DOHH2 (cell line): Measurements from ENCODE around the gene HECTD1.
"Not testable (repeated sequence)": the region's sequence is repeated elsewhere in the genome, so short reads cannot be mapped to it uniquely, and the experiment has no call there.

Experiments
- H3F3A ChIP-seq: fragments of 200-600 bp; sonication (generic), shearing (Covaris generic); 2 replicates; pipeline ENCODE4 v1.6.0; 2016; ENCODE audit warnings: antibody characterized with exemption, mild to moderate bottlenecking; ENCODE audit not compliant: control insufficient read depth, insufficient read depth
- H3K27ac ChIP-seq: fragments of 200-600 bp; sonication (generic); 2 replicates; pipeline ENCODE4 v1.5.1; 2014; ENCODE audit warnings: low read depth, mild to moderate bottlenecking, low read length, moderate library complexity
- H3K27me3 ChIP-seq: fragments of 200-600 bp; sonication (generic); 2 replicates; pipeline ENCODE4 v1.6.1; 2014; ENCODE audit warnings: mild to moderate bottlenecking, low read length, mixed read lengths; ENCODE audit not compliant: control insufficient read depth
- H3K36me3 ChIP-seq: fragments of 200-600 bp; sonication (generic); 2 replicates; pipeline ENCODE4 v1.6.1; 2014; ENCODE audit warnings: mild to moderate bottlenecking, low read length, moderate library complexity, mixed read lengths; ENCODE audit not compliant: control insufficient read depth
- H3K4me1 ChIP-seq: fragments of 200-600 bp; sonication (generic); 2 replicates; pipeline ENCODE4 v1.6.1; 2014; ENCODE audit warnings: mild to moderate bottlenecking, low read length, mixed read lengths; ENCODE audit not compliant: control insufficient read depth
- H3K4me2 ChIP-seq: fragments of 200-600 bp; sonication (generic); 2 replicates; pipeline ENCODE4 v1.6.0; 2014; ENCODE audit warnings: mild to moderate bottlenecking, low read length, moderate library complexity
- H3K4me3 ChIP-seq: fragments of 200-600 bp; sonication (generic); 2 replicates; pipeline ENCODE4 v1.5.1; 2014; ENCODE audit warnings: mild to moderate bottlenecking, low read length, mixed read lengths
- H3K79me2 ChIP-seq: fragments of 200-600 bp; sonication (generic); 2 replicates; pipeline ENCODE4 v1.6.1; 2014; ENCODE audit warnings: mild to moderate bottlenecking, low read length, mixed read lengths; ENCODE audit not compliant: control insufficient read depth
- H3K9me2 ChIP-seq: fragments of 200-600 bp; sonication (generic); replicated peaks from 2 replicates; pipeline ENCODE4 v1.6.1; 2014; ENCODE audit warnings: mild to moderate bottlenecking, low read length, mixed read lengths; ENCODE audit not compliant: control insufficient read depth
- H3K9me3 ChIP-seq: fragments of 200-600 bp; sonication (generic); 2 replicates; pipeline ENCODE4 v1.6.1; 2014; ENCODE audit warnings: antibody characterized with exemption, low read length, mixed read lengths; ENCODE audit not compliant: control insufficient read depth, insufficient read depth
- H4K20me1 ChIP-seq: fragments of 200-600 bp; sonication (generic); 2 replicates; pipeline ENCODE4 v1.6.0; 2014; ENCODE audit warnings: low read depth, mild to moderate bottlenecking, antibody characterized with exemption, low read length, moderate library complexity; ENCODE audit not compliant: control insufficient read depth, insufficient read depth
- CTCF ChIP-seq: fragments of 200-600 bp; sonication (generic); IDR thresholded peaks from one replicate; pipeline ENCODE4 v1.5.1; 2014; ENCODE audit warnings: antibody characterized with exemption, mild to moderate bottlenecking, low read depth, low read length; ENCODE audit not compliant: poor library complexity, severe bottlenecking
- EZH2phosphoT487 ChIP-seq: fragments of 200-600 bp; sonication (generic); IDR thresholded peaks from 2 replicates; pipeline ENCODE4 v1.6.1; 2017; ENCODE audit warnings: borderline replicate concordance, mild to moderate bottlenecking, antibody characterized with exemption, low read length, moderate library complexity, mixed read lengths

The HECTD1 gene

GRCh38 chr14:31188744-31189143 is 18.8 kb downstream of the HECTD1 start:
- H3K27me3 ChIP-seq = no peaks in the 10 kb centered on the region
- no peak overlapping the region for H3K4me2 ChIP-seq
- H3K4me1 ChIP-seq = no peaks in the 10 kb centered on the region
- peaks cover 37% of the 10 kb centered on the region for H3K36me3 ChIP-seq
- no peak for TF ChIP-seq EZH2phosphoT487
- TF ChIP-seq CTCF = no peak
- H4K20me1 ChIP-seq = no peaks in the 10 kb centered on the region
- no peak overlapping the region for H3K4me3 ChIP-seq
- no peak overlapping the region for H3K27ac ChIP-seq
- no peaks in the 10 kb centered on the region for H3F3A ChIP-seq
- no peaks in the 10 kb centered on the region for H3K9me2 ChIP-seq
- peaks cover 95% of the 10 kb centered on the region for H3K79me2 ChIP-seq
- H3K9me3 ChIP-seq = no peaks in the 10 kb centered on the region

- H3K27me3 ChIP-seq, H3K9me2 ChIP-seq, H3K9me3 ChIP-seq, H3K4me3 ChIP-seq, H4K20me1 ChIP-seq, H3F3A ChIP-seq, H3K4me2 ChIP-seq, H3K27ac ChIP-seq, H3K4me1 ChIP-seq: not testable (repeated sequence)
- Histone ChIP-seq H3K79me2 (peaks cover 68% of the 10 kb centered on the region), H3K36me3 (peaks cover 31% of the 10 kb centered on the region)
Observed at GRCh38 chr14:31182016-31182415, 25.6 kb downstream of the HECTD1 start.

- no peak overlapping the region for H3K27ac ChIP-seq
- peaks cover 8% of the 10 kb centered on the region for H3K4me1 ChIP-seq
- no peaks in the 10 kb centered on the region for H4K20me1 ChIP-seq
- H3F3A ChIP-seq = no peaks in the 10 kb centered on the region
- H3K4me3 ChIP-seq = no peak overlapping the region
- TF ChIP-seq EZH2phosphoT487 = no peak
- no peak for TF ChIP-seq CTCF
- H3K27me3 ChIP-seq = no peaks in the 10 kb centered on the region
- no peaks in the 10 kb centered on the region for H3K9me2 ChIP-seq
- H3K9me3 ChIP-seq = no peaks in the 10 kb centered on the region
- H3K79me2 ChIP-seq = peaks cover 61% of the 10 kb centered on the region
- H3K4me2 ChIP-seq = no peak overlapping the region
- peaks cover 34% of the 10 kb centered on the region for H3K36me3 ChIP-seq
Observed at GRCh38 chr14:31181271-31181670, 26.3 kb downstream of the HECTD1 start.

GRCh38 chr14:31180299-31181051 is 27.1 kb downstream of the HECTD1 start:
- H3K4me2 ChIP-seq = no peak overlapping the region
- H3K9me2 ChIP-seq = no peaks in the 10 kb centered on the region
- H3K36me3 ChIP-seq = peaks cover 34% of the 10 kb centered on the region
- peaks cover 53% of the 10 kb centered on the region for H3K79me2 ChIP-seq
- no peak overlapping the region for H3K27ac ChIP-seq
- H4K20me1 ChIP-seq = no peaks in the 10 kb centered on the region
- H3K4me3 ChIP-seq = no peak overlapping the region
- H3F3A ChIP-seq = no peaks in the 10 kb centered on the region
- peaks cover 8% of the 10 kb centered on the region for H3K4me1 ChIP-seq
- TF ChIP-seq EZH2phosphoT487 (no peak), CTCF (no peak)
- no peaks in the 10 kb centered on the region for H3K27me3 ChIP-seq
- H3K9me3 ChIP-seq = no peaks in the 10 kb centered on the region
